NCI-H1436 treated with DMSO at 0.1 percent for 48 hours (cell line): ENCODE data around the gene REXO1.

Experiments used
- DNase-seq: peaks from one replicate; lab custom pipeline; 2025; lab: John Stamatoyannopoulos, UW

The REXO1 gene

DNA sequence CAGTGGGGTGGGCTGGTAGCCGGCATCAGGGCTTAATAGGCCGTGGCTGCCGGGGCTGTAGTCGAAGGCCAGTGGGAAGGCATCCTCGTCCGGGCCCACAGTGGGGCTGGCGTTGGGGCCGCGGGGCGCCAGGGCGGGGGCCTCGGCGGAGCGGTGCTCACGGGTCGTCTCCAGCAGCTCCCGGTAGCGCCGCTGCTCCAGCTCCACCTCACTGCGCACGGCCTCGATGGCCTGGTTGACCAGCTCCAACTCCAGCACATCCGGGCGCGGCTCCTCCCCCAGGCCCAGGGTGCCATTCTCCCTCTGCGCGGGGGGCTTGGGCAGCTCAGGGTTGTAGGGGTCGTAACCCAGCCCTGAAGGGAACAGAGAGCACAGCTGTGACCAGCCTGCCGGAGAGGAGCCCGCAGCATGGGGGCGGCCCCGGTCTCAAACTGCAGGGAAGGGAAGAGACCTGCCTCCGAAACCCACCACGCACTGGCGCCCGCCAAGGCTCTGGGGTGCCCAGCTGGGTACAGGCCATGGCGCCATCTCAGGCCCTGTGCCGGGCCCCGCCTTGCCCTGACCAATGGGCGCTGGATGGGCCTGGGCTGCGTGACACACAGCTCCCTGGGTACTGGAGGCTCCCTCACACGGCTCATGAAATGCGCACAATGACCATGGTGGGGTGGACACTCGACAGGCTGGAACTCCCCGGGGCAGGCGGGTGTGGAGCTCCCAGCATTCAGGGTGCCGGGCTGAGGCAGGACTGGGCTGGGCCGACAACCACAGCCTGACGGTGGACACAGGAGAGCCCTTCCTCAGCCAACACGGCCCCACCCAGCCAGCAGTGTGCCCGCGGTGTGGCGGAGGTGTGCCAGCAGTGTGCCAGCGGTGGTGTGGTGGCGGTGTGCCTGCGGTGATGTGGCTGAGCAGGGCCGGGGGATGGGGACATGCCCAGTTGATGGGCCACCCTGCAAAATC, 19.7 kb downstream of the REXO1 start:
- DNase-seq = no peak

DNA sequence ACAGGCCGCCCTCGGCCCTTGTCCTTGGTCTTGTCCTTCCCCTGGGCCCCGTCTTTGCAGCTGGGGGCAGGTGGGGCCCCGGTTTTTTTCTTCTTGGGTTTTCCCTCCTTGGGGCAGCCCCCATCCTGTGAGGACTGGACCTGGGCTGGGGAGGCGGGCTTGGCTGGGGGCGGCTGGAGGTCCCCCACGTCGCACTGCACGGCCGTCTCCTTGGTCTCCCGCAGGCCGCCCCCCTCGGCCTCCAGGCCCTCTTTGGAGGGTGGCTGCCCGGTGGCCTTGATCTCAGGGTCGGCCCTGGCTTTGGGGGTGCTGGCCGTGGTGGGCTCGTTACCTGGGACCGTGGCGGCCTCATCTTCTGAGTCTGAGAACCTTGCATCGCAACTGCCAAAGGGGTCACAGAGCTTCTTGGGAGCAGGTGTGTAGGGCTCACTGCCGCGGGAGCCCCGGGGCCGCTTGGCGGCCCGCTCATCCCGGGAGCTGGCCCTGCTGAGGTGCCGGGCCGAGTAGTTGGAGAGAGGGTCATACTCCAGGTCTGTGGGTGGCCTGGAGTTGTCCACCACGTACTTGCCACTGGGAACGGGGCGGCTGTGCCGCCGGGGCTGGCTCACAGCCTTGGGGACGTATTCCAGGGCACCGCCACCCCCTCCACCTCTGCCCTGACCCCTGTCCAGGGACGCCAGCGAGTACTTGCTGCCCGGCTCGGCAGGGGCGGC, 20.6 kb downstream of the REXO1 start:
- no peak for DNase-seq

DNA sequence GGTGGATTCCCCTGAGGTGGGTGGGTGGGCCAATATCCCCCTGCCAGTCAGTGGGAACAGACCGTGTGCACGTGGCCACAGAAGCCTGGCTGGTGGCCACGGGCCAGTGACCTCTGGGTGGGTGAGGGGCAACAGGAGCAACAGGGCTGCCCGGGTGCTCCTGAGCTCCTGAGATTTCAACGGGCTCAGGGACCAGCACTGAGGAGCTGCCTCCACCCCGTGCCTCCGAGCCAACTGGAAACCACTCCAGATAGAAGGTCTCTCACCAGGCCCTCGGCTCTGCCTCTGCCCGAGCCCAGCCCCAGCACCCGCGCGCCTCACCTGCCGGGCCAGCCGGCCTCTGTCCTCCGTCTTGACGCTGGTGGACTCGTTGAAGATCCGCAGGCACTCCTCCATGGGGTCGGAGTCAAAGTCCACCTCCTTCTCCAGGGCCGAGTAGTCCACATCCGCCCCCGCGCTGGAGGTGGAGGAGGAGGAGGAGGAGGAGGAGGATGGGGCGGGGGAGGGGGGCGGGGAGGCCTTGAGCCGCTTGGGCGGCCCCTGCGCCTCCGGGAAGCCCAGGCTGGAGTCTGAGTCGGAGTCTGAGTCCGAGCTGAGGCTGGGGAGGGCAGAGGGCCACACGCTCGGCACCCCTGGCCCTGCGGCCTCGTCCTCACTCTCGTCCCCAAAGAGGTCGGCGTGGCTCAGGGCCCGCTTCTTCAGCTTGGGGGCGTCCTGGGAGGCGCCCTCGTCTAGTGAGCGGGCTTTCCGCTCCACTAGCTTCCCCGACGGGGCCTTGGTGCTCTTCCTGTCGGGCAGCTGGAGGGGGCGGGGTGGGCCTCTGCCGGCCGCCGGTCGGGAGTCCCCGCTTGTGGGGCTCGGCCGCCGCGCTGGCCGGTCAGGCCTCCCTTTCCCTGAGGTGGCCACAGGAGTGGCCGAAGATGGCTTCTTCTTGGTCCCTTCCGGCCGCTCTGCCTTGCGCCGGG, 21.4 kb downstream of the REXO1 start:
- no peak for DNase-seq

DNA sequence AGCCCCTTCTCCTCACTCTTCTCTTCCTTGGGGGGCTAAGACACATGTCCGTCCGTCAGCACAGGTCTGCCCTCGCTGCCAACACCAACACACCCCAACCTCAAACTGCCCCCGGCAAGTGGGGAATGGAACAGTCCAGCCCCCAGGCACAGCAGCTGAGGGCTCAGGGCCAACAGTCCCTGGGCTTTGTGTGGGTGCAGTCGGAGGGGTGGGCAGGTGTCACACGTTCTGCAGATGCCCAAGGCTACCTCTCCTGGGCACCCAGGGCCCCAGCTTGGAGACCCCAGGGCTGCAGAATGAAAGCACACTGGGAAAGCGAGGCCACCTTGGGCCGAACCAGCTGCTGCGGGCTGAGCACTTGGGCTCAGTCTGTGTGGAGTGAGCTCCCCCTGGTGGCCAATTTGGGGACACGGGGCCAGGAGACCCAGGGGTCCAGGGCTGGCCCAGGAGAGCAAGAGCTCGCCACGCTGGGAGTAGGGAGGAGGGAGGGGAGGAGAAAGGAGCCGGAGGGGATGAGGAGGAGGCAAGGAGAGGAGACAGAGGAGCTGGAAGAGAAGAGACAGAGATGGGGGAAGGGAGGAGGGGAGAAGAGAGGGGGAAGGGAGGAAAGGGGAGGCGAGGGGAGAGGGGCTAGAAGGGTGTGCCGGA, 22.2 kb downstream of the REXO1 start:
- no peak for DNase-seq

DNA sequence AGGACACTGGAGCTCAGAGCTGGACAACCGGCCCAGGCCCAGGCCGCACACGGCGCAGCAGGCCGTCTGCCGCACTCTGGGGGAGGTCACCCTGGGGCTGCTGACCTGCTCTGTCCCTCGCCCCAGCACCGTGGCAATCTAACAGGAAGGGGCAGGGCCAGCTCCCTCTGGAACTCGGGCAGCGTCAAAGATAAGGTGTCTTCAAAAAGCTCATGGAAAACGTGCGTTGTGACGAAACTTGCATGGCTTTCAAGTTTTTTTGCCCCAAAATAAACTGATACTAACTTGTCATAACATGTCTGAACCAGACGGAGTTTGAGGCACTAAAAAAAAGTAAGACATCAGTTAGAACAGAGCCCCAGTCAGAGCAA, 24.0 kb downstream of the REXO1 start:
- DNase-seq = no peak

DNA sequence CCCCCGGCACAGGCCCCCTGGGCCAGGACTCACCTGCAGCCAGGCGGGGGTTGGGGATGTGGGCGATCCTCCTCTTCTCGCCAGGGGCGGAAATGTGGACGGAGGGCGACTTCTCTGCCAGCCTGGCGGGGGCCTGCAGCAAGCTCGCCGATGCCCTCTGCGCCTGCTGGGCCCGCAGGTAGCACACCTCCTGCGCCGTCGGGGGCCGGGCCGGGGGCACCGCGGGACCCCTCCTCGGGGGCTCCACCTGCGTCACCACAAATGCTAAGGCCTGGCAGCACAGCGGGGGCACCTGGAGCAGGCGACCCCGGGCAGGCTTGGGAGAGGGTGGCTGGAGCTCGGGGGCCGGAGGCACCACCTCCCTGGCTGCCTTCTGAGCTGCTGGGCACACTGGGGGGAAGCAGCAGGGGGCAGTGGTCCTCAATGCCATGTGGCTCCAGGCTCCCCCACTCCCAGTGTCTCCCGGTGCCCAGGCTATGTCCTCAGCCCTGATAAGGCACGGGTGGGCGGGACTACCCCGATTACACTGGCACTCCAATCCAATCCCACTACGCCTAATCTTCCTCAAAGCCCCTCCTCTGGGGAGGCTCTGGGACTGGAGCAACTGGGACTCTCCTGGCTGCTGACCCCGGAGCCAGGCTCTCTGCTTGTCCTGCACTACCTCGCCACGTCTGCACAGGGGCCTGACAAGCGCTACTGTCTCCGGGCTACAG, 24.6 kb downstream of the REXO1 start:
- no peak for DNase-seq

DNA sequence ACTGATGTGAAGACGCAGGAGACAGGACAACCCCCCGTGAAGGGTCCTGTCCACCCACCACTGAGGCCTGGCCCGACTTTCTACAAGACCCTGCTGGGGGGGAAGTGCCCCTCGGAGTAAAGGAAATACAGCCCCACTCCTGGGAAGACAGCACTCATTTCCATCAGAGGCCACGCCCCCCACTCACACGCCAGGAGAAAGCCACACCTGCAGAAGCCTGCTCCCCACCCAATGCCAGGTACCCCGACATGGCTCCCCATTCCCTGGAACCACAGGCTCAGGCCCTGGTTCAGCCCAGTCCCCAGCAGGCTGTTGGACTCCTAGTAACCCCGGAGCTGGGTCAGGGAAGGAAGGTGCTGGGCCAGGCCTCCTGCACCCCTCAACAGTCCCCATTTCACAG, 25.3 kb downstream of the REXO1 start:
- no peak for DNase-seq

DNA sequence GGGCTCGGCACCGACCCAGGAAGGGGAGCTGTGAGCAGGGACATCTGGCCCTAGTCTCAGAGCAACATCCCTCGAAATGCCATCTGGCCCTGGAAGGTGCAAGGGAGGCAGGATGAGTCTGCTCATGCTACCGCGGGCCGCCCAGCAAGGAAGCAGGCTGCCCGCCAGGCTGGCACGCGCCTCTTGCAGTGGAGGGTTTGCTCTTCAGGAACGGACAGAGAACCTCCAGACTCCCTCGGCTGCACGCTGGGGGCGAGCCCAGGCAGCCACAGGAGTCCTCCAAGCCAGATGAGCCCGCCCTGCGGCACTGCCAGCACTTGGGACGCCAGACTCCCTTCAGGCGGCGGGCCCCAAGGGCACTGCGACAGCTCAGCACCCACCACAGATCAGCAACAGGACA, 26.1 kb downstream of the REXO1 start:
- DNase-seq = no peak

DNA sequence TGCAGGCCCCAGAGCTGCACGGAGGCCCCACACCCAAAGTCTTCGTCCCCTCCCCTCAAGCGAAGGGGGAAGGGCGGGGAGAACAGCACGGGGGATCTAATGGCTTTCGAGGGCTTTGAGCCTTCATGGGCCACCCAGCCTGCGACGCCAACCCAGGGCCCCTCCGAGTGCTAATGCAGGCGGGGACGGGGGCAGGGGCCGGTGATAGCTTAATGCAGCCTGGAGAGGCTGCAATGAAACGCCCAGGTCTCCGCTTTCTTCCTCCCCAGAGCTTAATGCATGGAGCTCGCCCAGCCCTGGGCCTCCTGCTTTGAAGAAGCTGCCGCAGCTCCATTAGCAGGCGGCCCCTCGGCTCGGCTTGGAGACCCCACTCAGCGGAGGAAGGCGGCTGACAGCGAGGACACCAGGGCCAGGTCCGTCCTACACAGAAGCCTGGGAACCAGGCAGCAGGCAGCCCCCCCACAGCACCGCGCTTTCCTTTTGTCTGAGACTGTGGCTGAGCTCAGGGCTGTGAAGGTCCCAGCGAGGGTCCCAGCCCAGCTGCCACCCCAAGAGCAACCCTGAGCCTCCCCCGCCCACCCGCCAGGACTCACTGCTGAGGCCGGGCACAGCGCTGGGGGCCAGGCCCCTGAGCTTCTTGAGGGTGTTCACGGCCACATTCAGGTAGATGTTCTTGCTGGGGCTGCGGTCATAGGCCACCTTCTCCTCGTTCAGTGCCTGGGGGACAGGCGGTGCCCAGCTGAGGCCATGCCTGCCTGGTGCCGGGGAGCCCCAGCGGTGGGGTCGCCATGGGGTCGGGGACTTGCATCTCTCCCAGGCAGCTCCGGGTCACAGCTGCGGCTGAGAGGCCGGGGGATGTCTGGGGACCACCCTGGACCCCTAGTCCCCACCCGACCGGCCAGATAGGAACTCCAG, 28.7 kb downstream of the REXO1 start:
- DNase-seq = no peak

DNA sequence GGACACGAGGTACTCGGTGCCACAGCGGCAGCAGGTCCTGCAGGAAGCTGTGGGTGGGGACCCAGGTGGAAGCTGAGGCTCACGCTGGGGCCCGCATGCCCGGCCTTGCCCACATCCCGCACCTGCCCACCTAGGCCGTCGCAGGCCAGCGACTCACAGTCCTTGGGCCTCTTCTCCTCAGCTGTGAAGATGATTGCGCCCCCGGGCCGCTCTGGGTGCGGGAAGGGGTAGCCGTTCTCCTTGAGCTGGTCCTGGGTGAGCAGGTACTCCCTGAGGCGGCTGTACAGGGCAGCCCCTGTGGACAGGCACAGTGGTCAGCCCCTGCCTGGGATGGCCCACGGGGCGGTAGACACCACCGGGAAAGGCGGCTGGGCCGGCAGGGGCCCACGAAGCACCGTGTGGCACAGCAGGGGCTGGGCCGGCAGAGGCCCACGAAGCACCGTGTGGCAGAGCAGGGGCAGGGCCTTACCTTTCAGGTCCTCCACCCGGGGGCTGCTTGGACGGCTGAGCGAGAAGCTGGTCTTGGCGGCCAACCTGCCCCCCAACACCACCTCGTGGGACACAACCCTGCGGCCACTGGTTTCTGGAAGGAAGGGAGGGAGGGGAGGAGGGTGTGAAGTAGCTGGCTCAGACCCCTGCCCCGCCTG, 29.6 kb downstream of the REXO1 start:
- DNase-seq = no peak

DNA sequence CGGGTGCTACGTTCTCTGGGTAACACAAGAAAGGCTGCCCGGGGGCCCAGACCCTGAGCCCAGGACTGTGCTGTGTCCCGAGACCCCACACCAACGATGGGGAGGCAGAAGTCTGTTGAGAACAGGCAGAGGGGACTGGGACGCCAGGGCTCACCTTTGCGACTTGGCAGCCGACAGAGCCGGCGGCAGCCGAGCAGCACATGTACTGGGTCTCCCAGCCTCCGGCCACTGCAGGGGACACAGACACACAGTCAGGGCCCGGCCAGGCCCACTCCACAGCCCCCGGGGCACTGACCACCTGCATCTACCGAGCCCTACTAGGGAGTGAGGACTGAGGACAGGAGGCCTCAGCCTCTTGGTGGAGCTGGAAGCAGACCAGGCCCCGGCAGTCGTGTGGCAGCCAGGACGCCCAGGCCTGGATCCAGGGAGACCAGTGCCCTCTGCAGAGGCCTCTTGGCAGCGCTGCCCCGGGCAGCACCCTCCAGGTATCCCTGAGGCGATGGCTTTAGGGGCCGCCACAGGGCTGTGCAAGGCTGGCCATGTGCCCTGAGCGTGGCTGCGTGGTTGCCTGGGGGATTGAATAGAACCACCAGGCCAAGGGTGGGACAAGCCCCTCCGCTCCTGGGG, 30.6 kb downstream of the REXO1 start:
- DNase-seq = no peak

DNA sequence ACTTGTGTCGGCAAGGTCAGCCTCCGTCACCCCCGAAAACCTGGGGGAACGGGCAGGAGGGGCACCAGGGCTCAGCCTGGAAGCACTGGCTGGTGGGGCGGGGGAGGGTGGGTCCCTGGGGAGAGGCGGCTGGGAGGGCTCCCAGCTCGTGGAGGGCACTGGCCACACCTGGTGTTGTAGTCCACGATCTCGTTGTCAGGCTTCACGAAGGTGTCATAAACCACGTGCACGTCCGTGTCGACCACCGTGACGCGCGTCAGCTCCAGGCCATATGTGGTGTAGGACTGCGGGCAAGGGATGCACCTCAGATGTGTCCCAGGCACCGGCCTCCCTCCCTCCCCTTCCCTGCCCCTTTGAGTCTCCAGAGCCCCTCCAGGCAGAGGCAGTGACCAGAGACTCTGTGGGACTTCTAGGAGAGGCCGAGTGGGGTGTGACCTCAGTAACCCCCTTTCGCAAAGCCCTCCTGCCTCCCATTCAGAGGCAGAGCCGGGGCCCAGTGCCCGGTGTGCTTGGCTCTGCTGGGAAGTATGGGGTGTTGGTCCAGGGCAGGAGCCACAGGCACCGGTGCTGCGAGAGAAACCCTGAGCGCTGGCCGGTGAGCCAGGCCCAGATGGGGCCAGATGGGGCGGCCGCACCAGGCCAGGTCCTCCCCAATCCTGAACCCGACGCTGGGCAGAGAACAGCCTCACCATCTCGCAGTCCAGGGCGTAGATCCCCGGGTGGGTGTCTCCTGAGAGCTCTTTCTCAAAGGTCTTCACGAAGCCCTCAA, 31.6 kb downstream of the REXO1 start:
- no peak for DNase-seq

DNA sequence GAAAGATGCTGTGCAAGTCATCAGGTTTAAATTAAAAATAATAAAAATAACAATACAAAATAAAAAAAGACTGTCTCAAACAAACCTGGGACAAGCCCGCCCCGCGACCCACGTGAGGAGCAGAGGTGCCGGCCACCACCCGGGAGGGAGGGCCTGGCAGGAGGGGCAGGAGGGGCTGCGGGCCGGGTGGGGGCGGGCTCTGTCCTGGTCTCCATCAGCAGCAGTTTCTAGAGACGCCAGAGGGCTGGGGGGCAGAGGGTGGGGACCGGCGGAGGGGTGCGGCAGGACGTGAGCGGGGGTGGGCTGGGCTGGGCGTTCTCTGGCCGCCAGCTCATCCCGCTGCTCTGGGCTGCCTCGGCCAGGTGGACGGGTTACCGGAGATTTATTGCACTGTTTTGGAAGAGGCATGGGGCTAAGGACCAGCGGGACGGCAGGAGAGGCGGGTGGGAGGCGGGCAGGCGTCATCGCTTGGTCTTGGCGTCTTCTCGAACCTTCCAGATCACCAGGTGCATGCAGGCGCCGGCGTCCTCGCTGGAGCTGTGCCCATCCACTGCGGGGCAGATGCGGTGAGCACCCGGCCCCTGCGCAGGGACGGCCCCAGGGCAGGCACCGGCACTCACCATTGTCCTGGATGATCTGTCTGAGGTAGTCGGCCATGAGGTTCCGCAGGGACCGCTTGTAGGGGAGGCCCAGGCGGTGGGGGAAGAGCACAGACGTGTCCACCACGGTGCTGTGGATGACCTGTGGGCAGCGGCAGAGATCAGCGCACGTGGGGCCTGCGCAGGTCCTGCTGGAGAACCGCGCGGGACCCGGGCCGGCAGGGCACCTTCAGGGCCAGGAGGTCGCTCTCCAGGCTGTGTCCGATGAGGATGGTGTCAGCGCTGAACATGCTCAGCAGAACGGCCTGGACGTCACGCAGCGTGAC, 32.4 kb downstream of the REXO1 start:
- DNase-seq = no peak

DNA sequence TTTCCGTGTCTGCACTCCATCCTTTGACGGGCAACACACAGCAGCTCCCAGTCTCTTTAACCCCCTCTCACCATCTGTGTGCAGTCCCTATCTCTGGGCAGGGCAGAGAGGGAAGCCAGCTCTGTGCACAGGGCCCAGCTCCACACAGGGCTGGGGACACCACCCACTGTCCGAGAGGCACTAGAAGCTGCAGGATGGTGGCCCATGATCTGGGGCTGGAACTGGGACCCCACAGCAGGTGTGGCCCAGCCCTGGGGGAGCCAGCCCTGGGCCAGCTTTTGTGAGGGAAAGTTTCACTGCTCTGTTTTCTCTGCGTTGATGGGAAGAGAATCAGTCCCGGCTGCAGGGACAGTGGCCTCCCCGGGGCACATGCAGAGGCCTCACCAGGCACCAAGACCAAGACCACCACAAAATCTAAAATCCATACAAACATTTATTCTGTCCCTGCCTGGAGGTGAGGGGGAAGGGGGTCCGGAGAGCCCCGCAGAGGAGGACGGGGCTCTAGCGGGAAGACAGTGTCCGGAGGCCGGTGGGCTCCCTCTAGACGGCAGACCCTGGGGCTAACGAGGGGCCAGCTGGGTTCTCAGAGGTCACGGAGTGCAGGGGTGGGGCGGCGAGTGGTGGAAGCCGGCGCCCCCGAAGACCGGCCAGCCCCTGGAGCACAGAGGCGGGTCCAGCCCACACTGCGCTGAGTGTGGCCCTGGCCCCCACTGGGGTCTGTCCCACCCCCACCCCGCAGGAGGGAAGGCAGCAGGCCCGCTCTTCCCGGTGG, 33.3 kb downstream of the REXO1 start:
- DNase-seq = no peak

DNA sequence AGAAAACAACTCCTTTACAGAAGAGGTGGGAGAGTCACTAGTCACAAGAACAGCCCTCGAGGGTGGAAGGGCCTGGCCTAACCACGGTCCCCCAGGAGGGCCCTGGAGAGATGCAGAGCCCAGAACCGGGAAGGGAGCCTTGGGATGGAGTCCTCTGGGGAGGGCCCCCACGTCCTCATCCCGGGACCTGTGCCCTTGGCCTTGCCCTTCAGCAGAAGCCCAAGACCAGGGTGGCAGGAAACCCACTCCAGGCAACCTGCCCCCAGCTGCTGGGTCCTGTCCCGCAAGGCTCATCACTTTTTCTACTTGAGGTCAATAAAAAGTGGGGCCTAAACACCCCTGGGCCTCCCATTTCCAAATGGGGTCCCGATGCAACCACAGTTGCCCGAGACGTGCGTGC, 33.9 kb downstream of the REXO1 start:
- DNase-seq = no peak
